ENCODE data around the gene CACNA1B. TPM values are rescaled to one million over a fixed set of nuclear protein-coding genes. Genes with fewer than 3 reads are reported as not detected.

The CACNA1B gene
- total RNA-seq, 1 experiment from 2014 or later: 0.34 TPM

DNA sequence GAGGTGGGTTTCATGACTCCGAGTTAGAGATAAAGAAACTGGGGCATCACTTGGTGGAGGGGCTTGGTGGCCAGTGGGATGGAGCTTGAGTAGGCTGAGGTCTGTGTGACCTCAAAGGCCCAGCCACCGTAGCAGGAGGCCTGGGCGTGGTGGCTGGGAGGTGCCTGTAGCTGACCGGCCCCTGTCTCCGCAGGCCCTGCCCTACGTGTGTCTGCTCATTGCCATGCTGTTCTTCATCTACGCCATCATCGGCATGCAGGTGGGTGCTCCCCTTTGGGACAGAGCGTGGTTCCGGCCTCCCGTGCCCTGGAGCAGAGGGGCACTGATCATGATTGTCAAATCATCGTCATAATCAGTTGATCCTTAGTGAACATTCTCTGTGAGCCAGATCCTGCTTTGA is 196.2 kb downstream of the CACNA1B start:
- intact Hi-C loops (cut with micrococcal nuclease; ENCODE audit: unreplicated experiment): no loop called here
- Histone ChIP-seq H3K36me3 (ENCODE audit: insufficient read depth, low read length, poor library complexity, severe bottlenecking) (no peaks in the 10 kb centered on the region), H3K27me3 (replicated peaks; ENCODE audit: insufficient read depth, low read depth, low read length, poor library complexity) (no peaks in the 10 kb centered on the region), H3K9me3 (ENCODE audit: low read depth, low read length, poor library complexity, severe bottlenecking) (no peaks in the 10 kb centered on the region), H3K27ac (ENCODE audit: low read depth, low read length, poor library complexity, severe bottlenecking) (no peak overlapping the region), H3K4me1 (ENCODE audit: insufficient read depth, low read length, poor library complexity, severe bottlenecking) (no peaks in the 10 kb centered on the region), H3K4me3 (ENCODE audit: low read depth, low read length, poor library complexity, severe bottlenecking) (no peak overlapping the region)
- CTCF ChIA-PET: no interaction called here
- BruUV-seq (replicated peaks): no TSS peak
- TF ChIP-seq EZH2 (IDR thresholded peaks at IDR 0.05; ENCODE audit: borderline replicate concordance, low read depth, low read length, poor library complexity, severe bottlenecking): no peak
- TF ChIP-seq, protein P1, sequence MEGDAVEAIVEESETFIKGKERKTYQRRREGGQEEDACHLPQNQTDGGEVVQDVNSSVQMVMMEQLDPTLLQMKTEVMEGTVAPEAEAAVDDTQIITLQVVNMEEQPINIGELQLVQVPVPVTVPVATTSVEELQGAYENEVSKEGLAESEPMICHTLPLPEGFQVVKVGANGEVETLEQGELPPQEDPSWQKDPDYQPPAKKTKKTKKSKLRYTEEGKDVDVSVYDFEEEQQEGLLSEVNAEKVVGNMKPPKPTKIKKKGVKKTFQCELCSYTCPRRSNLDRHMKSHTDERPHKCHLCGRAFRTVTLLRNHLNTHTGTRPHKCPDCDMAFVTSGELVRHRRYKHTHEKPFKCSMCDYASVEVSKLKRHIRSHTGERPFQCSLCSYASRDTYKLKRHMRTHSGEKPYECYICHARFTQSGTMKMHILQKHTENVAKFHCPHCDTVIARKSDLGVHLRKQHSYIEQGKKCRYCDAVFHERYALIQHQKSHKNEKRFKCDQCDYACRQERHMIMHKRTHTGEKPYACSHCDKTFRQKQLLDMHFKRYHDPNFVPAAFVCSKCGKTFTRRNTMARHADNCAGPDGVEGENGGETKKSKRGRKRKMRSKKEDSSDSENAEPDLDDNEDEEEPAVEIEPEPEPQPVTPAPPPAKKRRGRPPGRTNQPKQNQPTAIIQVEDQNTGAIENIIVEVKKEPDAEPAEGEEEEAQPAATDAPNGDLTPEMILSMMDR (conservative IDR thresholded peaks at IDR 0.05; ENCODE audit: low read depth, low read length): no peak
- DNase-seq (ENCODE audit: low spot score): no peak
- POLR2A ChIA-PET (ENCODE audit: low non-redundant PET): no interaction called here

DNA sequence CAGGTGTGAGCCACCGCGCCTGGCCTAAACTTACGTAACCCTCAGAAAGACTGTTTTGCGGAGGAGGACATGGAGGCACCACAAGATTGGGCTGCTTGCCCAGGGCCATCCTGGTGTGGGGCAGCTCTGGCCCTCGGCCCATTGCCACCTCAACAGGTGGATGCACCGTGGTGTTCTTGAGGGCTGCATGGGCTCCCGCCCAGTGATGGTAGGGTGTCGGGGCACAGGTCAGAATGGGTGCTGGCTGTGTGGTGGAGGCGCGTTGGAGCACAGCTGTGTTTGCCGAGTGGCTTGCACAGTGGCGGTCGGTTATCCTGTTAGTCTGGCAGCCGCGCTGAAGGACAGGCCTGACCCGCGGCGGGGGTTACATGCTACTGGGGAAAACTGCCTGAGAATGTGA is 196.9 kb downstream of the CACNA1B start:
- no TSS peak for BruUV-seq (replicated peaks)
- H3K9me3 ChIP-seq (ENCODE audit: low read depth, low read length, poor library complexity, severe bottlenecking): no peaks in the 10 kb centered on the region

DNA sequence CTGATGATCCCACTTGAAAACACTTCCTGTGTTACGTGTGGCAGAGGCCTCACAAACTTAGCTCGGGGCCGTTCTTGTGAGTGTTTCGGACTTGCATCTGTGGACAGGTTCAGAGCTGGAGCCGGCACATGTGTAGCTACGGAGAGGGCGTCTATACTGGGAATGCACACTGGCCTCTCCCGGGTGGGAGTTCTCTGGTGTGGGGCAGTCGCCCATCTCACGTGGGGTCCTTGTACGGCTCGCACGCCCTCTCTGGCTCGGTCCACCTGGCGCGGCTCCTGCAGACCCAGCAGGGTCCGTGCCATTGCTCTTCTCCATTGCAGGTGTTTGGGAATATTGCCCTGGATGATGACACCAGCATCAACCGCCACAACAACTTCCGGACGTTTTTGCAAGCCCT is 197.9 kb downstream of the CACNA1B start:
- Histone ChIP-seq H3K9me3 (ENCODE audit: low read depth, low read length, poor library complexity, severe bottlenecking) (no peaks in the 10 kb centered on the region), H3K4me1 (ENCODE audit: insufficient read depth, low read length, poor library complexity, severe bottlenecking) (no peaks in the 10 kb centered on the region), H3K36me3 (ENCODE audit: insufficient read depth, low read length, poor library complexity, severe bottlenecking) (no peaks in the 10 kb centered on the region), H3K27ac (ENCODE audit: low read depth, low read length, poor library complexity, severe bottlenecking) (no peak overlapping the region), H3K27me3 (replicated peaks; ENCODE audit: insufficient read depth, low read depth, low read length, poor library complexity) (no peaks in the 10 kb centered on the region), H3K4me3 (ENCODE audit: low read depth, low read length, poor library complexity, severe bottlenecking) (no peak overlapping the region)
- no peak for TF ChIP-seq EZH2 (IDR thresholded peaks at IDR 0.05; ENCODE audit: borderline replicate concordance, low read depth, low read length, poor library complexity, severe bottlenecking)
- TF ChIP-seq, protein P1 (conservative IDR thresholded peaks at IDR 0.05; ENCODE audit: low read depth, low read length): no peak
- CTCF ChIA-PET: no interaction called here
- POLR2A ChIA-PET (ENCODE audit: low non-redundant PET): no interaction called here
- BruUV-seq (replicated peaks): no TSS peak
- intact Hi-C loops (cut with micrococcal nuclease; ENCODE audit: unreplicated experiment): no loop called here
- DNase-seq (ENCODE audit: low spot score): no peak

More for the DNA sequence above, 196.9 kb downstream of the CACNA1B start:
- ChIA-PET POLR2A (ENCODE audit: low non-redundant PET) (no interaction called here), CTCF (no interaction called here)
- DNase-seq (ENCODE audit: low spot score): no peak
- no peaks in the 10 kb centered on the region for H3K36me3 ChIP-seq (ENCODE audit: insufficient read depth, low read length, poor library complexity, severe bottlenecking)
- intact Hi-C loops (cut with micrococcal nuclease; ENCODE audit: unreplicated experiment): no loop called here
- no peak overlapping the region for H3K27ac ChIP-seq (ENCODE audit: low read depth, low read length, poor library complexity, severe bottlenecking)
- H3K4me1 ChIP-seq (ENCODE audit: insufficient read depth, low read length, poor library complexity, severe bottlenecking): no peaks in the 10 kb centered on the region
- H3K27me3 ChIP-seq (replicated peaks; ENCODE audit: insufficient read depth, low read depth, low read length, poor library complexity): no peaks in the 10 kb centered on the region
- no peak overlapping the region for H3K4me3 ChIP-seq (ENCODE audit: low read depth, low read length, poor library complexity, severe bottlenecking)
- no peak for TF ChIP-seq EZH2 (IDR thresholded peaks at IDR 0.05; ENCODE audit: borderline replicate concordance, low read depth, low read length, poor library complexity, severe bottlenecking)
- TF ChIP-seq, protein P1 (conservative IDR thresholded peaks at IDR 0.05; ENCODE audit: low read depth, low read length): no peak
